AG04450 (cell line): ENCODE measurements around the gene SCFD2. TPM values are rescaled to one million over a fixed set of nuclear protein-coding genes. Genes with fewer than 3 reads are reported as not detected.

Experiments
- CTCF ChIA-PET: fragments of 300-600, 350-600 bp; formaldehyde crosslinking; extraction: SDS; loops from one replicate; lab custom pipeline; 2022; ENCODE audit warnings: antibody characterized with exemption, inconsistent platforms; lab: Charles Lee
- POLR2A ChIA-PET: fragments of 350-600 bp; formaldehyde crosslinking; extraction: SDS; loops from one replicate; lab custom pipeline; 2021; ENCODE audit warnings: antibody characterized with exemption, inconsistent platforms; lab: Yijun Ruan, JAX
- DNase-seq: peaks from one replicate; pipeline ENCODE4 v3.0.0-alpha.2; 2011; ENCODE audit warnings: low read depth, low spot score
- H3K27ac ChIP-seq: one replicate; pipeline ENCODE4 v1.5.1; 2012; ENCODE audit warnings: low read depth, low read length, control low read depth
- H3K27me3 ChIP-seq: one replicate; pipeline ENCODE4 v1.6.0; 2012; ENCODE audit warnings: low read length; ENCODE audit not compliant: control insufficient read depth, insufficient read depth
- H3K4me3 ChIP-seq: 2 replicates; pipeline ENCODE4 v1.5.1; 2011; ENCODE audit warnings: mild to moderate bottlenecking, low read depth, low read length, control low read depth
- H3K9me3 ChIP-seq: 2 replicates; pipeline ENCODE4 v1.5.1; 2012; ENCODE audit warnings: low read length; ENCODE audit not compliant: control insufficient read depth, insufficient read depth
- CTCF ChIP-seq: IDR thresholded peaks from 2 replicates; pipeline ENCODE4 v1.5.1; 2011; ENCODE audit warnings: low read depth, low read length, control low read depth, inconsistent platforms
- polyA plus RNA-seq: library from polyadenylated mRNA; depleted of rRNA; stranded (reverse); fragments of >200 nt; gene quantifications from 2 replicates; pipeline ENCODE4 v1.2.3, GENCODE V29; 2011

The SCFD2 gene
- polyA plus RNA-seq, 1 experiment: 16.4 TPM

GRCh38 chr4:52846502-52846901 is 519.4 kb downstream of the SCFD2 start:
- ChIA-PET CTCF (interaction anchor here (1.8 kb wide), 1 partner anchor 136 kb away, joined by 6 read pairs; no protein-coding TSS in a partner anchor), POLR2A (no interaction called here)
- TF ChIP-seq CTCF: no peak
- no peak overlapping the region for H3K27ac ChIP-seq
- H3K4me3 ChIP-seq: no peak overlapping the region
- H3K9me3 ChIP-seq: no peaks in the 10 kb centered on the region; the same call in 1 of the 2 replicates
- DNase-seq: no peak
- H3K27me3 ChIP-seq: peaks cover 2% of the 10 kb centered on the region

GRCh38 chr4:52844596-52844995 is 521.3 kb downstream of the SCFD2 start:
- H3K27ac ChIP-seq: no peak overlapping the region
- TF ChIP-seq CTCF: no peak
- DNase-seq: no peak
- ChIA-PET CTCF (no interaction called here), POLR2A (no interaction called here)
- no peak overlapping the region for H3K4me3 ChIP-seq
- no peaks in the 10 kb centered on the region; the same call in 1 of the 2 replicates for H3K9me3 ChIP-seq
- H3K27me3 ChIP-seq: peaks cover 2% of the 10 kb centered on the region

- ChIA-PET CTCF (interaction anchor here (0.6 kb wide), 1 partner anchor 393 kb away, joined by 3 read pairs; no protein-coding TSS in a partner anchor), POLR2A (no interaction called here)
- H3K27ac ChIP-seq: no peak overlapping the region
- TF ChIP-seq CTCF: no peak
- no peaks in the 10 kb centered on the region; the same call in 1 of the 2 replicates for H3K9me3 ChIP-seq
- peaks cover 2% of the 10 kb centered on the region for H3K27me3 ChIP-seq
- no peak overlapping the region for H3K4me3 ChIP-seq
- no peak for DNase-seq
These were observed 521.9 kb downstream of the SCFD2 start for GRCh38 chr4:52843958-52844357.

- Histone ChIP-seq H3K4me3 (no peak overlapping the region), H3K9me3 (no peaks in the 10 kb centered on the region; the same call in 1 of the 2 replicates), H3K27ac (no peak overlapping the region), H3K27me3 (peaks cover 2% of the 10 kb centered on the region)
- no peak for TF ChIP-seq CTCF
- CTCF ChIA-PET: interaction anchor here (0.6 kb wide), 1 partner anchor 392 kb away, joined by 3 read pairs; no protein-coding TSS in a partner anchor
- POLR2A ChIA-PET: interaction anchor here (1.1 kb wide), 1 partner anchor 13 kb away, joined by 3 read pairs; no protein-coding TSS in a partner anchor
- no peak for DNase-seq
These were observed 522.5 kb downstream of the SCFD2 start for GRCh38 chr4:52843351-52843750.

- no peak for TF ChIP-seq CTCF
- Histone ChIP-seq H3K4me3 (no peak overlapping the region), H3K27ac (no peak overlapping the region), H3K9me3 (no peaks in the 10 kb centered on the region; the same call in 1 of the 2 replicates), H3K27me3 (peaks cover 2% of the 10 kb centered on the region)
- POLR2A ChIA-PET: interaction anchor here (1.1 kb wide), 1 partner anchor 13 kb away, joined by 3 read pairs; no protein-coding TSS in a partner anchor
- DNase-seq: no peak
- CTCF ChIA-PET: interaction anchor here (0.6 kb wide), 1 partner anchor 141 kb away, joined by 3 read pairs; no protein-coding TSS in a partner anchor
These were observed 523.1 kb downstream of the SCFD2 start for GRCh38 chr4:52842792-52843191.
